Fibroblast of lung (primary cell): ENCODE measurements around the gene ITFG1. TPM values are rescaled to one million over a fixed set of nuclear protein-coding genes. Genes with fewer than 3 reads are reported as not detected.

Source experiments
- DNase-seq, 2 donors: peaks; one replicate each; pipeline versions ENCODE4 v3.0.0 to v3.0.0-alpha.2; 2010; ENCODE audit warnings: low read depth in 2 of 2
- H2AFZ ChIP-seq: 2 replicates; pipeline ENCODE4 v1.5.1; 2012; ENCODE audit warnings: low read length, control low read depth, inconsistent platforms
- H3K27ac ChIP-seq: 2 replicates; pipeline ENCODE4 v1.5.1; 2011; ENCODE audit warnings: low read length, control low read depth; ENCODE audit not compliant: insufficient read depth
- H3K27me3 ChIP-seq: 2 replicates; pipeline ENCODE4 v1.5.1; 2011; ENCODE audit warnings: mild to moderate bottlenecking, low read length; ENCODE audit not compliant: control insufficient read depth, insufficient read depth
- H3K36me3 ChIP-seq: 2 replicates; pipeline ENCODE4 v1.5.1; 2011; ENCODE audit warnings: low read length; ENCODE audit not compliant: control insufficient read depth, insufficient read depth
- H3K4me1 ChIP-seq: 2 replicates; pipeline ENCODE4 v1.5.1; 2011; ENCODE audit warnings: low read length; ENCODE audit not compliant: control insufficient read depth, insufficient read depth; ENCODE audit errors: extremely low read depth
- H3K4me2 ChIP-seq: 2 replicates; pipeline ENCODE4 v1.5.1; 2011; ENCODE audit warnings: low read length, control low read depth; ENCODE audit not compliant: insufficient read depth; ENCODE audit errors: extremely low read depth
- H3K4me3 ChIP-seq, 4 experiments: fragments of 200-600 bp in 1 of 4; sonication (generic) in 1 of 4; replicated peaks in 1 of 4; 2 replicates each; pipeline ENCODE4 v1.5.1; 2011 to 2016; ENCODE audit warnings: low read length in 4 of 4, low read depth in 3 of 4, mild to moderate bottlenecking in 3 of 4, control low read depth in 2 of 4, inconsistent platforms in 1 of 4, mixed read lengths in 1 of 4; ENCODE audit not compliant: insufficient read depth in 1 of 4; ENCODE audit errors: control extremely low read depth in 1 of 4
- H3K79me2 ChIP-seq: 2 replicates; pipeline ENCODE4 v1.5.1; 2012; ENCODE audit warnings: mild to moderate bottlenecking, low read length, inconsistent platforms; ENCODE audit not compliant: control insufficient read depth, insufficient read depth
- H3K9ac ChIP-seq: 2 replicates; pipeline ENCODE4 v1.5.1; 2011; ENCODE audit warnings: mild to moderate bottlenecking, low read length, control low read depth; ENCODE audit not compliant: insufficient read depth
- H3K9me3 ChIP-seq: 2 replicates; pipeline ENCODE4 v1.5.1; 2012; ENCODE audit warnings: low read depth, low read length; ENCODE audit not compliant: control insufficient read depth, insufficient read depth
- H4K20me1 ChIP-seq: 2 replicates; pipeline ENCODE4 v1.5.1; 2011; ENCODE audit warnings: low read length; ENCODE audit not compliant: control insufficient read depth, insufficient read depth; ENCODE audit errors: extremely low read depth
- CTCF ChIP-seq, 2 donors: IDR thresholded peaks in 1 of 2; conservative IDR thresholded peaks in 1 of 2; 1 replicate in 1 of 2; 2 replicates in 1 of 2; pipeline ENCODE4 v1.5.1; 2011 to 2012; ENCODE audit warnings: low read length in 2 of 2, control low read depth in 1 of 2, inconsistent platforms in 1 of 2, low read depth in 1 of 2, mild to moderate bottlenecking in 1 of 2
- EZH2 ChIP-seq: IDR thresholded peaks from 2 replicates; pipeline ENCODE4 v1.5.1; 2012; ENCODE audit warnings: low read length, control low read depth, mild to moderate bottlenecking; ENCODE audit errors: missing control alignments
- polyA plus RNA-seq, 2 donors: library from polyadenylated mRNA; depleted of rRNA in 1 of 2; stranded (reverse) in 1 of 2; unstranded in 1 of 2; fragments of >200 nt; gene quantifications; 2 replicates each; pipeline ENCODE4 v1.2.1, GENCODE V29; 2011 to 2012; ENCODE audit warnings: missing spikeins in 1 of 2
- total RNA-seq: library from RNA; depleted of rRNA; stranded (reverse); fragments of >200 nt; gene quantifications from 2 replicates; pipeline ENCODE4 v1.2.1, GENCODE V29; 2014

The ITFG1 gene
- total and polyA plus RNA-seq, 2 donors (not counting 1 experiment from before 2014, with no cell fraction given) = 96.1 to 111 TPM

- Histone ChIP-seq H3K4me1 (no peaks in the 10 kb centered on the region), H3K4me2 (no peak overlapping the region)
- TF ChIP-seq EZH2 (no peak), CTCF (conservative IDR thresholded peaks at IDR 0.05 in 1 of 2, IDR thresholded peaks at IDR 0.05 in 1 of 2; ENCODE audit: low read depth in 1 of 2, low read length in 2 of 2) (no peak)
Measured at GRCh38 chr16:47230296-47230695, 230.6 kb downstream of the ITFG1 start.

GRCh38 chr16:47229053-47230050 is 231.5 kb downstream of the ITFG1 start:
- no peak overlapping the region for H3K9ac ChIP-seq
- no peak overlapping the region for H3K27ac ChIP-seq
- no peaks in the 10 kb centered on the region for H3K36me3 ChIP-seq
- DNase-seq = no peak
- no peaks in the 10 kb centered on the region for H3K9me3 ChIP-seq
- no peaks in the 10 kb centered on the region for H3K79me2 ChIP-seq
- no peaks in the 10 kb centered on the region for H3K4me1 ChIP-seq
- H3K27me3 ChIP-seq = no peaks in the 10 kb centered on the region
- H3K4me3 ChIP-seq = no peak overlapping the region
- no peak overlapping the region for H3K4me2 ChIP-seq
- H2AFZ ChIP-seq = no peak overlapping the region
- no peaks in the 10 kb centered on the region for H4K20me1 ChIP-seq
- TF ChIP-seq EZH2 = no peak

More at GRCh38 chr16:47230296-47230695, 230.6 kb downstream of the ITFG1 start:
- no peak for DNase-seq
- Histone ChIP-seq H3K27me3 (no peaks in the 10 kb centered on the region), H3K79me2 (no peaks in the 10 kb centered on the region), H3K9me3 (no peaks in the 10 kb centered on the region), H2AFZ (no peak overlapping the region), H3K9ac (no peak overlapping the region), H3K4me3 (no peak overlapping the region), H3K36me3 (no peaks in the 10 kb centered on the region), H3K27ac (no peak overlapping the region), H4K20me1 (no peaks in the 10 kb centered on the region)

GRCh38 chr16:47228241-47228640 is 232.6 kb downstream of the ITFG1 start:
- H3K27me3 ChIP-seq = no peaks in the 10 kb centered on the region
- H3K9ac ChIP-seq = no peak overlapping the region
- H4K20me1 ChIP-seq = no peaks in the 10 kb centered on the region
- no peak overlapping the region for H3K27ac ChIP-seq
- no peak overlapping the region for H2AFZ ChIP-seq
- TF ChIP-seq CTCF (conservative IDR thresholded peaks at IDR 0.05 in 1 of 2, IDR thresholded peaks at IDR 0.05 in 1 of 2; ENCODE audit: low read depth in 1 of 2, low read length in 2 of 2) (no peak), EZH2 (no peak)
- H3K36me3 ChIP-seq = no peaks in the 10 kb centered on the region
- no peaks in the 10 kb centered on the region for H3K79me2 ChIP-seq
- H3K9me3 ChIP-seq = no peaks in the 10 kb centered on the region
- H3K4me3 ChIP-seq = no peak overlapping the region
- no peak overlapping the region for H3K4me2 ChIP-seq
- DNase-seq = no peak
- H3K4me1 ChIP-seq = no peaks in the 10 kb centered on the region
